Body of pancreas (tissue), 4 donors: ENCODE measurements around the gene GEMIN5. TPM values are rescaled to one million over a fixed set of nuclear protein-coding genes. Genes with fewer than 3 reads are reported as not detected.

ENCODE experiments used
- ATAC-seq: fragments of 150-250 bp; one replicate; pipeline ENCODE4 v1.9.1; 2016
- DNase-seq, 4 donors: peaks; one replicate each; pipeline ENCODE4 v3.0.0-alpha.2; 2019
- H3K27ac ChIP-seq, 4 donors: fragments of 200-600 bp; sonication (generic); 1 replicate in 3 of 4; 2 replicates in 1 of 4; pipeline versions ENCODE4 v1.5.1 to v1.6.1; 2016 to 2019; ENCODE audit warnings: mild to moderate bottlenecking in 1 of 4, mixed read lengths in 1 of 4, moderate library complexity in 1 of 4
- H3K27me3 ChIP-seq, 2 donors: fragments of 200-600 bp; sonication (generic); one replicate each; pipeline ENCODE4 v1.6.0; 2016; ENCODE audit warnings: mild to moderate bottlenecking in 1 of 2
- H3K36me3 ChIP-seq, 2 donors: fragments of 200-600 bp; sonication (generic); replicated peaks in 1 of 2; 2 replicates each; pipeline ENCODE4 v1.5.1; 2016; ENCODE audit warnings: low read depth in 2 of 2; ENCODE audit not compliant: insufficient read depth in 1 of 2
- H3K4me1 ChIP-seq: fragments of 200-600 bp; sonication (generic); one replicate; pipeline ENCODE4 v1.6.0; 2016
- H3K4me3 ChIP-seq, 2 donors: fragments of 200-600 bp; sonication (generic); 1 replicate in 1 of 2; 2 replicates in 1 of 2; pipeline ENCODE4 v1.5.1; 2016 to 2019
- H3K9me3 ChIP-seq, 3 donors: fragments of 200-600 bp; sonication (generic); 1 replicate in 2 of 3; 2 replicates in 1 of 3; pipeline ENCODE4 v1.5.1; 2016
- POLR2A ChIP-seq, 3 donors: fragments of 450-650 bp; IDR thresholded peaks; one replicate each; pipeline ENCODE4 v1.6.1; 2016; ENCODE audit warnings: antibody characterized with exemption in 3 of 3, mild to moderate bottlenecking in 2 of 3
- WGBS, 2 donors: methylation state at CpG; one replicate each; pipeline ENCODE4 v1.1.5; 2017; 5-methylcytosine and 5-hydroxymethylcytosine counted together
- intact Hi-C: fragments of 100-400 bp; cut with DNase I; formaldehyde crosslinking; loops from one replicate; pipeline ENCODE4 v1.15.1; 2023
- total RNA-seq, 2 donors: library from RNA; depleted of rRNA; stranded (reverse); fragments of >200 nt; gene quantifications; one replicate each; pipeline ENCODE4 v1.1.0, GENCODE V29; 2016
- TF ChIP-seq, protein P1 (sequence below), 7 experiments: fragments of 450-650 bp in 4 of 7; fragments of 200-600 bp in 3 of 7; sonication (generic) in 3 of 7; IDR thresholded peaks; one replicate each; pipeline ENCODE4 v1.5.1; 2016 to 2019; ENCODE audit warnings: antibody characterized with exemption in 7 of 7

The GEMIN5 gene
- total RNA-seq, 2 donors from 2014 or later: 5.7 to 8.2 TPM

DNA sequence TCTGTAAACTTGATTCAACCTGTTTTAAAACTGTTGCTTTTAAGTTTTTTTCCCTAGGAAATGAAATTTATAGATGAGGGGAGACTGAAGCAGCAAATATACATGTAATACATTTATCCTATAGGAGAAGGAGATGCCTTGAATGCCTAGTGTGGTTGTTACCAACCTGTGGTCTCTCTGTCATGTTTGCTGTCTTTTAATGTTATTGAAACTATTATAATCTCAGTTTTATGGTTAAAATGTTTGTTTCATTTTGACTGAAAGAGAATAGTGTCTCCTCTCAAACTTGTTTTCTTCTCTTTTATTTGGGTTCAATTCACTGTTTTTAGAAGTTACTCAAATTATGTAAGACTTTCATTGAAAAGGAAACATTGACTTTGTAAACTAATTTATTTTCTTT is 18.7 kb upstream of the GEMIN5 start:
- H3K9me3 ChIP-seq: no peaks in the 10 kb centered on the region
- no peak overlapping the region for H3K27ac ChIP-seq
- no peak overlapping the region for H3K4me3 ChIP-seq
- H3K36me3 ChIP-seq: peaks cover 0 to 24% of the 10 kb centered on the region in 2 donors
- no peak for TF ChIP-seq POLR2A (IDR thresholded peaks at IDR 0.05)
- ATAC-seq (no peak), DNase-seq (no peak)
- intact Hi-C loops: no loop called here
- no peaks in the 10 kb centered on the region for H3K27me3 ChIP-seq
- H3K4me1 ChIP-seq: no peaks in the 10 kb centered on the region

DNA sequence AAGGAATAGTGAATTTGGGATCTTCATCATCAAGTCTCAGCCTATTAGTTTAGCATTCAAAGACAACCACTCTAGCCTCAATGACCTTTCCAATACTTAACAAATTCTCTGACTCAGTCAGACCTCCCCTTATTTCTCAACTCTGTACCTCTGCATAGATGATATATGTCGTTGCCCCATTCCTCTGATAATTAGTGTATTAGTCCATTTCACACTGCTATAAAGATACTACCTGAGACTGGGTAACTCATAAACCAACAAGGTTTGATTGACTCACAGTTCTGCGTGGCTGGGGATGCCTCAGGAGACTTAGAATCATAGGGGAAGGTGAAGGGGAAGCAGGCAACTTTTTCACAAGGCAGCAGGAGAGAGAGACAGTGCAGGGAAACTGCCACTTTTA is 11.8 kb upstream of the GEMIN5 start:
- H3K27ac ChIP-seq: no peak overlapping the region
- WGBS, 2 donors: 66 to 75% methylated on average over 2 of the region's 2 CpGs
- DNase-seq: no peak

DNA sequence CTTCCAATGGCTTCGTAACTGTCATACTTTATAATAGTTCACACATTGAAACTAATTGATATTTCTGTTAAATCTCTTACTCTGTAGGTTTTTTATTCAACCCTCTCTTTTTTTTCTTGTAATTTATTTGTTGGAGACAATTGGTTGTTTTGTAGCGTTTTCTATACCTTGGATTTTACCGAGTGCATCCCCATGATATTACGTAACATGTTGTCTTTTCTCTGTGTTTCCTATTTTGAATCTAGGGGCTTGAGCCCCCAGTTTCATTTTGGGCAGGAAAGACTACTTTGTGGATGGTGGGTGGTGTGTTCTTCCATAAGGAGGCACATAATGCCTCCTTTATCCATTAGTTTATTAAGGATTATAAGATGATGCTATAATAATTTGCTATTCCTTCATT is 10.3 kb upstream of the GEMIN5 start:
- intact Hi-C loops: no loop called here
- Histone ChIP-seq H3K9me3 (no peaks in the 10 kb centered on the region), H3K4me1 (peaks cover 5% of the 10 kb centered on the region), H3K4me3 (no peak overlapping the region), H3K36me3 (no peaks in the 10 kb centered on the region), H3K27me3 (no peaks in the 10 kb centered on the region), H3K27ac (no peak overlapping the region)
- DNase-seq: no peak
- TF ChIP-seq, protein P1, sequence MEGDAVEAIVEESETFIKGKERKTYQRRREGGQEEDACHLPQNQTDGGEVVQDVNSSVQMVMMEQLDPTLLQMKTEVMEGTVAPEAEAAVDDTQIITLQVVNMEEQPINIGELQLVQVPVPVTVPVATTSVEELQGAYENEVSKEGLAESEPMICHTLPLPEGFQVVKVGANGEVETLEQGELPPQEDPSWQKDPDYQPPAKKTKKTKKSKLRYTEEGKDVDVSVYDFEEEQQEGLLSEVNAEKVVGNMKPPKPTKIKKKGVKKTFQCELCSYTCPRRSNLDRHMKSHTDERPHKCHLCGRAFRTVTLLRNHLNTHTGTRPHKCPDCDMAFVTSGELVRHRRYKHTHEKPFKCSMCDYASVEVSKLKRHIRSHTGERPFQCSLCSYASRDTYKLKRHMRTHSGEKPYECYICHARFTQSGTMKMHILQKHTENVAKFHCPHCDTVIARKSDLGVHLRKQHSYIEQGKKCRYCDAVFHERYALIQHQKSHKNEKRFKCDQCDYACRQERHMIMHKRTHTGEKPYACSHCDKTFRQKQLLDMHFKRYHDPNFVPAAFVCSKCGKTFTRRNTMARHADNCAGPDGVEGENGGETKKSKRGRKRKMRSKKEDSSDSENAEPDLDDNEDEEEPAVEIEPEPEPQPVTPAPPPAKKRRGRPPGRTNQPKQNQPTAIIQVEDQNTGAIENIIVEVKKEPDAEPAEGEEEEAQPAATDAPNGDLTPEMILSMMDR (IDR thresholded peaks at IDR 0.05): no peak
- no peak for TF ChIP-seq POLR2A (IDR thresholded peaks at IDR 0.05)
- 96% methylated on average over 4 of the region's 4 CpGs for WGBS, 2 donors
- ATAC-seq: no peak

More for the DNA sequence above, 11.8 kb upstream of the GEMIN5 start:
- Histone ChIP-seq H3K36me3 (no peaks in the 10 kb centered on the region), H3K9me3 (no peaks in the 10 kb centered on the region), H3K4me3 (no peak overlapping the region), H3K27me3 (no peaks in the 10 kb centered on the region), H3K4me1 (peaks cover 5% of the 10 kb centered on the region)
- TF ChIP-seq, protein P1 (IDR thresholded peaks at IDR 0.05): no peak
- no peak for TF ChIP-seq POLR2A (IDR thresholded peaks at IDR 0.05)
- intact Hi-C loops: no loop called here
- ATAC-seq: no peak

DNA sequence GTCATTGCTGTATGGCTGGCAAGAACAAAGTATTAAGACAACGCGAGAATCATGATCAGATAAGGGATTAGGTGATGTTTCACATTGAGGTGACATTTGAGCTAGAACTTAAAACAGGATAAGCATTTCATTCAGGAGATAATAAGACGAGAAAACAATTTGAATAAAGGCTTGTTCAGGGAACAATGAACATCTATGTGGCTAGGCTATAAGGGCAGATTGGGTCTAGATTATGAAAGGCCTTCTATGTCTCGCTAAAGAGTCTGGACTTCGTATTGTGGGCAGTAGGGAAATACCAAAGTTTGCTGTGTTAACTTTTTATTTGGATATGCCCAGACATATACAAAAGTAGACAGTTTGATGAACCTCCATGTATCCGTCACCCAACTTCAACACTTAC is 9.8 kb upstream of the GEMIN5 start:
- peaks cover 10% of the 10 kb centered on the region for H3K4me1 ChIP-seq
- H3K27ac ChIP-seq: no peak overlapping the region
- intact Hi-C loops: no loop called here

DNA sequence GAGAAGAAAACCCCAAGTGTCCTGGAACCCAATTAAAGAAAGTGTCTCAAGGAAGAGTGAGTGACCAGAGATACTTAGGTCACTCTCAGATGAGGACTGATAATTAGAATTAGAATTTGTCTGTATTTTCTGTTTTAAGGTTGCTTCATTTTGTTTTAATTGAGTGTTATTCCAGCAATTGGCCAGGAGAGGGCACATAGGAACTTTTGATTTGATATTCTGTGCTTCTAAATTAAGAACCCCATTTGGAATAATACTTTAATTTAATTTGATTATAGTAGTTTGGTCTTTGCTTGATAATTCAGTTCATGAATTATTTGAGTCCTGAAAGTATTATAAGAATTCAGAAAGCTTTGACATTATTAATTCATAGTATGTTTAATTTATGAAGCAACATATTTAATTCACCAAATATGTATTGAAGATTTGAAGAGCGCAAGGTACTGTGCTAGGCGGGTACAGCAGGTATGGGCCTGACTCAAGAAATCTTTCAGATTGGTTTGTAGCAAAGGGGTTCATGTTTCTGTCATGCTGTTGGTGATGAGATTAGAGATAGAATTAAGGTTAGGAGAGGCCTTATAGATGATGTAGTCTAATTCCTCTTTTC is 7.8 kb upstream of the GEMIN5 start:
- 82 to 83% methylated on average over 2 of the region's 2 CpGs for WGBS, 2 donors
- DNase-seq (no peak), ATAC-seq (no peak)
- TF ChIP-seq, protein P1 (IDR thresholded peaks at IDR 0.05): peak; percentile 36 to 59 (median 52)
- TF ChIP-seq POLR2A (IDR thresholded peaks at IDR 0.05): no peak
- no peaks in the 10 kb centered on the region for H3K9me3 ChIP-seq
- no peaks in the 10 kb centered on the region for H3K27me3 ChIP-seq
- H3K27ac ChIP-seq: no peak overlapping the region
- no peaks in the 10 kb centered on the region for H3K36me3 ChIP-seq
- H3K4me3 ChIP-seq: no peak overlapping the region
- H3K4me1 ChIP-seq: peaks cover 18% of the 10 kb centered on the region
- intact Hi-C loops: no loop called here

More for the DNA sequence above, 9.8 kb upstream of the GEMIN5 start:
- no peak for DNase-seq
- whole genome bisulfite sequencing, 2 donors: 72 to 76% methylated on average over 6 of the region's 6 CpGs
- Histone ChIP-seq H3K27me3 (no peaks in the 10 kb centered on the region), H3K9me3 (no peaks in the 10 kb centered on the region), H3K36me3 (no peaks in the 10 kb centered on the region), H3K4me3 (no peak overlapping the region)
- TF ChIP-seq POLR2A (IDR thresholded peaks at IDR 0.05): no peak
- TF ChIP-seq, protein P1 (IDR thresholded peaks at IDR 0.05): no peak
- ATAC-seq: no peak
